Occipital lobe (tissue), 2 donors: ENCODE results near the gene GRID2. TPM values are rescaled to one million over a fixed set of nuclear protein-coding genes. Genes with fewer than 3 reads are reported as not detected.

Experiments used
- DNase-seq: peaks from one replicate; lab custom pipeline; 2025; lab: John Stamatoyannopoulos, UW
- total RNA-seq: library from RNA; depleted of rRNA; stranded (reverse); fragments of >200 nt; gene quantifications from one replicate; pipeline ENCODE4 v1.2.3, GENCODE V29; 2014

GRID2 gene
- total RNA-seq, 1 donor from 2014 or later = 21.8 TPM

GRCh38 chr4:92521941-92522340 is 218.2 kb downstream of the GRID2 start:
- no peak for DNase-seq

GRCh38 chr4:92522356-92522755 is 218.6 kb downstream of the GRID2 start:
- DNase-seq = no peak

- no peak for DNase-seq
Measured at GRCh38 chr4:92524131-92524530, 220.4 kb downstream of the GRID2 start.

- DNase-seq = no peak
Measured at GRCh38 chr4:92528541-92528940, 224.8 kb downstream of the GRID2 start.

- no peak for DNase-seq
Measured at GRCh38 chr4:92529510-92529909, 225.7 kb downstream of the GRID2 start.

GRCh38 chr4:92535599-92535998 is 231.8 kb downstream of the GRID2 start:
- no peak for DNase-seq

GRCh38 chr4:92551616-92552015 is 247.8 kb downstream of the GRID2 start:
- no peak for DNase-seq

GRCh38 chr4:92566269-92566668 is 262.5 kb downstream of the GRID2 start:
- DNase-seq = no peak

- DNase-seq = no peak
Measured at GRCh38 chr4:92580816-92581215, 277.1 kb downstream of the GRID2 start.

- DNase-seq = no peak
Measured at GRCh38 chr4:92599044-92599443, 295.3 kb downstream of the GRID2 start.

GRCh38 chr4:92600638-92601037 is 296.9 kb downstream of the GRID2 start:
- no peak for DNase-seq

GRCh38 chr4:92606227-92606626 is 302.5 kb downstream of the GRID2 start:
- DNase-seq = no peak

GRCh38 chr4:92615049-92615448 is 311.3 kb downstream of the GRID2 start:
- no peak for DNase-seq

- DNase-seq = no peak
Measured at GRCh38 chr4:92618968-92619367, 315.2 kb downstream of the GRID2 start.

GRCh38 chr4:92629302-92629701 is 325.5 kb downstream of the GRID2 start:
- DNase-seq = no peak

GRCh38 chr4:92634882-92635281 is 331.1 kb downstream of the GRID2 start:
- no peak for DNase-seq

- DNase-seq = no peak
Measured at GRCh38 chr4:92636038-92636806, 332.5 kb downstream of the GRID2 start.

GRCh38 chr4:92641409-92641808 is 337.6 kb downstream of the GRID2 start:
- no peak for DNase-seq

GRCh38 chr4:92646826-92647225 is 343.1 kb downstream of the GRID2 start:
- DNase-seq = no peak

GRCh38 chr4:92651536-92651935 is 347.8 kb downstream of the GRID2 start:
- DNase-seq = no peak

GRCh38 chr4:92654084-92654483 is 350.3 kb downstream of the GRID2 start:
- DNase-seq = no peak

GRCh38 chr4:92657695-92658094 is 353.9 kb downstream of the GRID2 start:
- DNase-seq = no peak

- DNase-seq = no peak
Measured at GRCh38 chr4:92658318-92658717, 354.6 kb downstream of the GRID2 start.

GRCh38 chr4:92677805-92678204 is 374.0 kb downstream of the GRID2 start:
- no peak for DNase-seq
